Left forelimb (tissue), 1 donor: Measurements from ENCODE around the gene USH1G.
"Not testable (repeated sequence)": the region's sequence is repeated elsewhere in the genome, so short reads cannot be mapped to it uniquely, and the experiment has no call there.

Experiments used
- DNase-seq: peaks from one replicate; pipeline ENCODE4 v3.0.0-alpha.2; 2018; ENCODE audit warnings: low spot score

USH1G gene

GRCh38 chr17:74875155-74875976, 47.7 kb downstream of the USH1G start:
- DNase-seq: no peak

DNA sequence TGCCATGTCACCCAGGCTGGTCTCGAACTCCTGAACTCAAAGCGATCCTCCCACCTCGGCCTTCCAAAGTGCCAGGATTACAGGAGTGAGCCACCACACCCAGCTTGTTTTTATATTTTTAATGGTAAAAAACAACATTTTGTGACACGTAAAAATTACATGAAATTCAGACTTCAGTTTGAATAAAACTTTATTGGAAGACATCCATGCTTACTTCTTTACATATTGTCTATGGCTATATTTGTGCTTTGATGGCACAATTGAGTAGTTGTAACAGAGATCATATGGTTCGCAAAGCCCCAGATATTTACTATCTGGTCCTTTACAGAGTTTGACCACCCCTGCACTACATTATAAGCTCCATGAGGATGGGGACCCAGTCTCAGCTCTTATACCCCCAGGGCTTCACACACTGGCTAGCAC, 48.4 kb downstream of the USH1G start:
- no peak for DNase-seq

GRCh38 chr17:74873874-74874614, 49.0 kb downstream of the USH1G start:
- DNase-seq: no peak

- DNase-seq: peak; percentile 100
These were observed 49.8 kb downstream of the USH1G start for GRCh38 chr17:74873037-74873873.

DNA sequence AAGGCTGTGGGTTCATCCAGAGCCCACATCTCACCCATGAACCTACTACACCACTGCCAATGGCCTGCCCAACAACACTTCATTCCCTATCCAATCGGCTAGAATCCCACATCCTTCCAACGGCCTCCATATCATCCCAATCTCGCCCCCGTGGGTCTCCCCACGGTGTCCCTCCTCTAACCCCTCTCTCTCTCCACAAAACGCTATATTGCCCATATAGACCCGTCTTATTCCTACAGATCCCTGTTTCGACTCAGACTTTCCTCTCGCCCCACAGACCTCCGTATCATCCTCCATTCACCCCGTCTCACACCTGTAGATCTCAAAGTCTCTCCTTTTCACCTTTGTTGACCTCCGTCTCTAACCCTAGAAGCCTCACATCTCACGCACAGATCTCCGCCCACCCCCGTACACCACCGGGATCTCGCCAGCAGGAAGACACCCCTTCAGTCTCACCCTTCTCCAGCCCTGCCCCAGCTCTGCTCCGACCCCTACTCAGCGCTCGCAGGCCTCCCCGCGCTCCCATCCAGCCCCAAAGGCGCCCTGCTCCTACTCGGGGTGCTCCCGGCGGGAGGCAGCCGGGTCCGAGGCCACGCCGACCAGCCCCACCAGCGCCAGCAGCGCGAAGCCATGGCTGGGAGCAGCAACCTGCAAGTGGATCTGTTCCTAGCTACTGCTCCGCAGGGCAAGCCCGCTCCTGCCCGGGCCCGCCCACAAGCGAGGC, 50.6 kb downstream of the USH1G start, which contains the start of gene FDXR:
TSS of gene FDXR (minus strand) at position 682 of the 724 bp plus-strand sequence. CDS start at position 632, 50 bp downstream.
- no peak for DNase-seq

- DNase-seq: no peak
These were observed 51.5 kb downstream of the USH1G start for GRCh38 chr17:74871356-74872076.

GRCh38 chr17:74870512-74870911, 52.5 kb downstream of the USH1G start:
- no peak for DNase-seq

- not testable (repeated sequence) for DNase-seq
These were observed 53.0 kb downstream of the USH1G start for GRCh38 chr17:74870028-74870427.

GRCh38 chr17:74868908-74869255, 54.2 kb downstream of the USH1G start:
- no peak for DNase-seq

GRCh38 chr17:74868251-74868907, 54.7 kb downstream of the USH1G start:
- no peak for DNase-seq

GRCh38 chr17:74866198-74866835, 56.7 kb downstream of the USH1G start:
- no peak for DNase-seq
